Measurements from ENCODE around the gene ASAH2.

DNA sequence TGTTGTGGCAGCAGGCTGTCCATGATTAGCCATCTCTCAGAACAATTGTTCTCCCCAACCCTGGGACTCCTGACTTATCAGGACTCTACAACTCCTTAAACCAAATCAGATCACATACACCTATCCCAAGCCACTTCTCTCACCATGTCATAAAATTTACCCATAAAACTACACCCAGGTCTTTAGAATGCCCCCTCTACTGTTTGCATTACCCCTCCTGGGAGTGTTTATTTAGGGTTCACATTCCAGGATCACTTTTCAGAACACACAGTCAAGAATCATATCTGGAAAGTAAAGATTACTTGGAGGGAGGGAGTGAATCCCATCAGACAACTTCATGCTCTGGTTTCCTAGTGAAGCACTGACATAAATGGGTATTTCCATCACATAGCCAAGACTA, 7.1 kb downstream of the ASAH2 start:
- TF ChIP-seq TAF1 (IDR thresholded peaks at IDR 0.05; ENCODE audit: low read depth, low read length) (no peak), POLR2A (IDR thresholded peaks at IDR 0.05; ENCODE audit: low read depth, low read length) (no peak), POLR2AphosphoS5 (IDR thresholded peaks at IDR 0.05; ENCODE audit: low read depth, low read length) (no peak), PAX5 (IDR thresholded peaks at IDR 0.05; ENCODE audit: insufficient read depth, low read length, severe bottlenecking) (no peak)
